IMR-90 (cell line): ENCODE results near the gene CRTAC1. TPM values are rescaled to one million over a fixed set of nuclear protein-coding genes. Genes with fewer than 3 reads are reported as not detected.

Experiments
- ATAC-seq: fragments of 200-7000 bp; cut with Tn5 transposase; 2 replicates; pipeline ENCODE4 v1.9.1; 2020; ENCODE audit warnings: low read depth, mild to moderate bottlenecking, moderate library complexity
- BruUV-seq: library from RNA; stranded (reverse); fragments of 400-500 nt; replicated peaks from 2 replicates; lab custom pipeline; 2021; lab: Mats Ljungman, UMichigan
- CTCF ChIA-PET: fragments of 300-600 bp; formaldehyde crosslinking; extraction: SDS; loops from one replicate; lab custom pipeline; 2021; ENCODE audit warnings: antibody characterized with exemption; lab: Yijun Ruan, JAX
- POLR2A ChIA-PET: fragments of 300-600 bp; sonication (Branson Sonifier 250); formaldehyde crosslinking; loops from one replicate; lab custom pipeline; 2022; ENCODE audit warnings: antibody characterized with exemption; ENCODE audit not compliant: unreplicated experiment; lab: Charles Lee
- DNase-seq: peaks from one replicate; pipeline ENCODE4 v3.0.0; 2013
- H2AFZ ChIP-seq: replicated peaks from 2 replicates; pipeline ENCODE3; 2013; ENCODE audit warnings: low read length, mild to moderate bottlenecking; ENCODE audit not compliant: poor library complexity
- H2AK5ac ChIP-seq: 2 replicates; pipeline ENCODE4 v1.6.1; 2013; ENCODE audit warnings: low read depth, low read length, inconsistent platforms
- H2AK9ac ChIP-seq: replicated peaks from 2 replicates; pipeline ENCODE3; 2013; ENCODE audit warnings: mild to moderate bottlenecking, low read depth, low read length, moderate library complexity; ENCODE audit not compliant: poor library complexity
- H2BK120ac ChIP-seq: 2 replicates; pipeline ENCODE4 v1.6.1; 2013; ENCODE audit warnings: low read depth, low read length, inconsistent platforms
- H2BK15ac ChIP-seq: 3 replicates; pipeline ENCODE4 v1.6.1; 2013; ENCODE audit warnings: low read depth, low read length, inconsistent platforms
- H2BK20ac ChIP-seq: 2 replicates; pipeline ENCODE4 v1.6.1; 2013; ENCODE audit warnings: low read depth, mild to moderate bottlenecking, inconsistent platforms, low read length, moderate library complexity
- H2BK5ac ChIP-seq: 2 replicates; pipeline ENCODE4 v1.6.1; 2013; ENCODE audit warnings: mild to moderate bottlenecking, low read depth, low read length, inconsistent platforms; ENCODE audit not compliant: poor library complexity, severe bottlenecking
- H3K14ac ChIP-seq: replicated peaks from 2 replicates; pipeline ENCODE4 v1.6.1; 2013; ENCODE audit warnings: low read depth, low read length, inconsistent platforms
- H3K18ac ChIP-seq: 2 replicates; pipeline ENCODE4 v1.6.1; 2013; ENCODE audit warnings: low read depth, low read length, control low read depth
- H3K23ac ChIP-seq: 2 replicates; pipeline ENCODE4 v1.6.1; 2013; ENCODE audit warnings: low read depth, low read length, inconsistent platforms
- H3K27ac ChIP-seq: 2 replicates; pipeline ENCODE4 v1.5.1; 2013; ENCODE audit warnings: mild to moderate bottlenecking, control low read depth, low read length; ENCODE audit not compliant: insufficient read depth
- H3K27me3 ChIP-seq: 2 replicates; pipeline ENCODE4 v1.6.1; 2013; ENCODE audit warnings: low read length; ENCODE audit not compliant: control insufficient read depth, insufficient read depth
- H3K36me3 ChIP-seq: 2 replicates; pipeline ENCODE4 v1.6.1; 2013; ENCODE audit warnings: low read length, mixed read lengths; ENCODE audit not compliant: control insufficient read depth, insufficient read depth
- H3K4ac ChIP-seq: 2 replicates; pipeline ENCODE4 v1.6.1; 2013; ENCODE audit warnings: low read depth, low read length, inconsistent platforms
- H3K4me1 ChIP-seq: 2 replicates; pipeline ENCODE4 v1.6.1; 2013; ENCODE audit warnings: low read length, mixed read lengths; ENCODE audit not compliant: control insufficient read depth, insufficient read depth
- H3K4me2 ChIP-seq: 2 replicates; pipeline ENCODE4 v1.6.1; 2013; ENCODE audit warnings: low read depth, mild to moderate bottlenecking, control low read depth, low read length, moderate library complexity
- H3K4me3 ChIP-seq: 2 replicates; pipeline ENCODE4 v1.5.1; 2013; ENCODE audit warnings: low read depth, mild to moderate bottlenecking, control low read depth, low read length, moderate library complexity; ENCODE audit not compliant: insufficient read depth
- H3K56ac ChIP-seq: 2 replicates; pipeline ENCODE4 v1.6.1; 2013; ENCODE audit warnings: low read length, inconsistent platforms; ENCODE audit not compliant: insufficient read depth; ENCODE audit errors: extremely low read depth
- H3K79me1 ChIP-seq, 2 experiments: 2 replicates each; pipeline ENCODE4 v1.6.1; 2013; ENCODE audit warnings: low read length in 2 of 2, inconsistent platforms in 1 of 2, low read depth in 1 of 2
- H3K9ac ChIP-seq: 2 replicates; pipeline ENCODE4 v1.6.1; 2013; ENCODE audit warnings: low read depth, low read length, control low read depth
- H3K9me1 ChIP-seq: 2 replicates; pipeline ENCODE4 v1.6.1; 2013; ENCODE audit warnings: low read length, inconsistent platforms; ENCODE audit not compliant: insufficient read depth
- H3K9me3 ChIP-seq: 2 replicates; pipeline ENCODE4 v1.6.1; 2013; ENCODE audit warnings: low read length; ENCODE audit not compliant: control insufficient read depth, insufficient read depth
- H4K20me1 ChIP-seq: 2 replicates; pipeline ENCODE4 v1.6.1; 2013; ENCODE audit warnings: low read length, inconsistent platforms; ENCODE audit not compliant: insufficient read depth
- H4K5ac ChIP-seq: 2 replicates; pipeline ENCODE4 v1.6.1; 2013; ENCODE audit warnings: mild to moderate bottlenecking, low read depth, low read length, control low read depth
- H4K8ac ChIP-seq, 2 experiments: 2 replicates each; pipeline ENCODE4 v1.6.1; 2013; ENCODE audit warnings: low read depth in 2 of 2, low read length in 2 of 2, control low read depth in 1 of 2, inconsistent platforms in 1 of 2
- H4K91ac ChIP-seq: 2 replicates; pipeline ENCODE4 v1.6.1; 2013; ENCODE audit warnings: low read depth, low read length, inconsistent platforms; ENCODE audit not compliant: insufficient read depth
- ELK1 ChIP-seq: fragments of 150-350 bp; IDR thresholded peaks from 2 replicates; pipeline ENCODE4 v1.6.1; 2016; ENCODE audit warnings: low read depth, mild to moderate bottlenecking, low read length, moderate library complexity, borderline replicate concordance
- MXI1 ChIP-seq: IDR thresholded peaks from 2 replicates; pipeline ENCODE4 v1.6.1; 2012; ENCODE audit warnings: low read depth, mild to moderate bottlenecking, low read length, moderate library complexity, borderline replicate concordance
- NFE2L2 ChIP-seq: fragments of 150-350 bp; IDR thresholded peaks from 2 replicates; pipeline ENCODE4 v1.6.1; 2016; ENCODE audit warnings: low read depth, mild to moderate bottlenecking, low read length
- POLR2A ChIP-seq: IDR thresholded peaks from 2 replicates; pipeline ENCODE4 v1.6.1; 2012; ENCODE audit warnings: mild to moderate bottlenecking, low read depth, low read length
- WGBS, 2 experiments: methylation state at CpG; one replicate each; pipeline versions ENCODE4 v1.1.5 to v1.1.7; 2013; ENCODE audit warnings: missing lambda C conversion rate in 2 of 2; ENCODE audit not compliant: insufficient read length in 1 of 2; ENCODE audit errors: extremely low coverage in 2 of 2; 5-methylcytosine and 5-hydroxymethylcytosine counted together
- dilution Hi-C: fragments of 300-500 bp; cut with HindIII; formaldehyde crosslinking; loops from one replicate; pipeline ENCODE4 v1.14.3; 2018; ENCODE audit warnings: low sequenced_read_pairs; ENCODE audit not compliant: unreplicated experiment
- in situ Hi-C: fragments of 300-500 bp; cut with MboI; formaldehyde crosslinking; loops from 3 replicates; pipeline ENCODE4 v1.14.3; 2019; ENCODE audit warnings: low sequenced_read_pairs, inconsistent platforms, mixed read lengths
- intact Hi-C: fragments of 100-400 bp; cut with micrococcal nuclease; formaldehyde crosslinking; loops from 2 replicates; pipeline ENCODE4 v1.10.0; 2022
- polyA plus RNA-seq, 3 experiments: library from polyadenylated mRNA; depleted of rRNA; stranded (reverse); fragments of >200 nt; gene quantifications; 2 replicates each; pipeline ENCODE4 v1.2.3, GENCODE V29; 2012; ENCODE audit warnings: low replicate concordance in 1 of 3
- total RNA-seq: library from RNA; depleted of rRNA; stranded (reverse); fragments of >200 nt; gene quantifications from 2 replicates; pipeline ENCODE4 v1.2.3, GENCODE V29; 2012

The CRTAC1 gene
- total and polyA plus RNA-seq, 2 of the 4 experiments (the other 2 are of a cell fraction): not detected

- H3K4me1 ChIP-seq: no peaks in the 10 kb centered on the region
- intact Hi-C loops (no loop called here), dilution Hi-C loops (no loop called here), in situ Hi-C loops (no loop called here)
- no peaks in the 10 kb centered on the region for H3K79me1 ChIP-seq
- H3K4ac ChIP-seq: no peak overlapping the region
- WGBS, 2 experiments: no CpG with 5 or more reads among the region's 4 CpGs
- no peaks in the 10 kb centered on the region for H3K36me3 ChIP-seq
- H2AK5ac ChIP-seq: no peak overlapping the region
- H4K20me1 ChIP-seq: no peaks in the 10 kb centered on the region
- H3K56ac ChIP-seq: no peak overlapping the region
- H4K8ac ChIP-seq: no peak overlapping the region
- no peak overlapping the region for H4K5ac ChIP-seq
- CTCF ChIA-PET: interaction anchor here (0.6 to 1.5 kb wide), 2 partner anchors 16 to 25 kb away, joined by 3 to 6 read pairs; no protein-coding TSS in a partner anchor
- H2BK5ac ChIP-seq: no peak overlapping the region
- no peak overlapping the region for H3K18ac ChIP-seq
- H3K4me2 ChIP-seq: no peak overlapping the region
- DNase-seq (no peak), ATAC-seq (no peak)
- H3K27ac ChIP-seq: no peak overlapping the region
- TF ChIP-seq POLR2A: no peak
- TF ChIP-seq NFE2L2: no peak
- TF ChIP-seq MXI1: no peak
- no peak for TF ChIP-seq ELK1
- no peaks in the 10 kb centered on the region for H3K9me3 ChIP-seq
- H3K23ac ChIP-seq: no peak overlapping the region
- no peak overlapping the region for H4K91ac ChIP-seq
- H3K14ac ChIP-seq: no peak overlapping the region
- no peak overlapping the region for H2AK9ac ChIP-seq
- H3K27me3 ChIP-seq: peaks cover 13% of the 10 kb centered on the region
- no peak overlapping the region for H2BK20ac ChIP-seq
- no peak overlapping the region for H3K4me3 ChIP-seq
- POLR2A ChIA-PET: no interaction called here
- H2AFZ ChIP-seq: no peak overlapping the region
- BruUV-seq: no TSS peak
- H3K9ac ChIP-seq: no peak overlapping the region
- no peak overlapping the region for H2BK120ac ChIP-seq
- no peak overlapping the region for H2BK15ac ChIP-seq
- no peaks in the 10 kb centered on the region for H3K9me1 ChIP-seq
Measured at GRCh38 chr10:97931041-97931440, 99.4 kb downstream of the CRTAC1 start.
